Islet precursor cell (in vitro differentiated cells): Measurements from ENCODE around the gene OR2T34.
"Not testable (repeated sequence)": the region's sequence is repeated elsewhere in the genome, so short reads cannot be mapped to it uniquely, and the experiment has no call there.

Experiments used
- DNase-seq: peaks from one replicate; pipeline ENCODE4 v3.0.0-alpha.2; 2018

The OR2T34 gene

GRCh38 chr1:248574657-248575056 lies at the start of gene OR2T34:
Gene OR2T34, minus strand, starts transcription at chr1:248574757. Its CDS starts 0 bp downstream, at chr1:248574757.
- not testable (repeated sequence) for DNase-seq

- DNase-seq = no peak
These were observed 48.0 kb upstream of the OR2T34 start for GRCh38 chr1:248622570-248623001.

- no peak for DNase-seq
These were observed 47.2 kb upstream of the OR2T34 start for GRCh38 chr1:248621770-248622169.

GRCh38 chr1:248618878-248619277 lies 44.3 kb upstream of the OR2T34 start:
- DNase-seq = no peak

GRCh38 chr1:248618119-248618518 lies 43.6 kb upstream of the OR2T34 start:
- no peak for DNase-seq

GRCh38 chr1:248613742-248614141 lies 39.2 kb upstream of the OR2T34 start:
- DNase-seq = no peak

GRCh38 chr1:248611883-248612414 lies 37.4 kb upstream of the OR2T34 start:
- no peak for DNase-seq

GRCh38 chr1:248610301-248610700 lies 35.7 kb upstream of the OR2T34 start:
- no peak for DNase-seq

GRCh38 chr1:248599396-248599795 lies 24.8 kb upstream of the OR2T34 start:
- DNase-seq = no peak

- no peak for DNase-seq
These were observed 23.0 kb upstream of the OR2T34 start, which contains the start of gene OR2T10 for GRCh38 chr1:248597589-248597988. Gene OR2T10, minus strand, starts transcription at chr1:248597700. Its CDS starts 3,932 bp downstream, at chr1:248593768.

- no peak for DNase-seq
These were observed 22.1 kb upstream of the OR2T34 start for GRCh38 chr1:248596615-248597014.

GRCh38 chr1:248593226-248593625 lies 18.7 kb upstream of the OR2T34 start:
- DNase-seq = no peak

- DNase-seq = no peak
These were observed 18.1 kb upstream of the OR2T34 start for GRCh38 chr1:248592655-248593054.

GRCh38 chr1:248590055-248590454 lies 15.5 kb upstream of the OR2T34 start:
- no peak for DNase-seq

GRCh38 chr1:248589334-248589733 lies 14.8 kb upstream of the OR2T34 start:
- DNase-seq = no peak

- no peak for DNase-seq
These were observed 10.7 kb upstream of the OR2T34 start for GRCh38 chr1:248585266-248585665.

GRCh38 chr1:248576260-248576980 lies 1.9 kb upstream of the OR2T34 start:
- no peak for DNase-seq

- DNase-seq = not testable (repeated sequence)
These were observed 701 bp downstream of the OR2T34 start for GRCh38 chr1:248573856-248574255.

- DNase-seq = not testable (repeated sequence)
These were observed 2.5 kb downstream of the OR2T34 start for GRCh38 chr1:248572049-248572448.

GRCh38 chr1:248570811-248571210 lies 3.7 kb downstream of the OR2T34 start:
- not testable (repeated sequence) for DNase-seq

GRCh38 chr1:248569049-248569448 lies 5.5 kb downstream of the OR2T34 start:
- not testable (repeated sequence) for DNase-seq

GRCh38 chr1:248565530-248566373 lies 8.8 kb downstream of the OR2T34 start:
- DNase-seq = not testable (repeated sequence)

GRCh38 chr1:248562672-248563071 lies 11.9 kb downstream of the OR2T34 start, which contains the start of gene OR2T29:
Gene OR2T29, minus strand, starts transcription at chr1:248562772. Its CDS starts 3,281 bp downstream, at chr1:248559491.
- not testable (repeated sequence) for DNase-seq
